OCI-LY1 (cell line): ENCODE results near the gene CAMK2A.

Source experiments
- EZH2 ChIP-seq: fragments of 200-600 bp; sonication (generic), shearing (Covaris generic); IDR thresholded peaks from 2 replicates; pipeline ENCODE4 v1.8.0; 2017; ENCODE audit warnings: borderline replicate concordance, mixed run types, mild to moderate bottlenecking, antibody characterized with exemption, low read length, moderate library complexity, mixed read lengths
- TF ChIP-seq, protein P1 (sequence below): fragments of 200-600 bp; sonication (generic), shearing (Covaris generic); IDR thresholded peaks from 2 replicates; pipeline ENCODE4 v1.5.1; 2017; ENCODE audit warnings: mild to moderate bottlenecking, antibody characterized with exemption, low read length, moderate library complexity, mixed read lengths

DNA sequence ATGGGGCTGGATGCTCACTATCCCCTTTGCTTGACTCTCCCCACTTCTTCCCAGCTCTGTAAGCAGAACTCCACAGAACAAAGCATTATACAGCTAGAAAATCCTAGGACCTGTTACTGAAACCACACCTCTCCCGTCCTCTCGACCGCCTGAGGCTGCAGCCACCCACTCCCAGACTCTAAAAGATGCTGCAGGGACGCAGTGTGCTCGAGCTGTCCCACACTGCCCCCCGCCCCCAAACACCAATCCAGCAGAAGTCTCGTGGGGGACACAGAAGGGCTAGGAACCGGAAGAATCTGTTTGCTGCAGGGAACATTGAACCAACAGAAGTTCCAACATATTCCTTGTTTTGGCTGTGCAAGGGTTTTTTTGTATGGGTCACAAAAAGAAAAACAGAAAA, 7.6 kb downstream of the CAMK2A start:
- no peak for TF ChIP-seq EZH2
- TF ChIP-seq, protein P1, sequence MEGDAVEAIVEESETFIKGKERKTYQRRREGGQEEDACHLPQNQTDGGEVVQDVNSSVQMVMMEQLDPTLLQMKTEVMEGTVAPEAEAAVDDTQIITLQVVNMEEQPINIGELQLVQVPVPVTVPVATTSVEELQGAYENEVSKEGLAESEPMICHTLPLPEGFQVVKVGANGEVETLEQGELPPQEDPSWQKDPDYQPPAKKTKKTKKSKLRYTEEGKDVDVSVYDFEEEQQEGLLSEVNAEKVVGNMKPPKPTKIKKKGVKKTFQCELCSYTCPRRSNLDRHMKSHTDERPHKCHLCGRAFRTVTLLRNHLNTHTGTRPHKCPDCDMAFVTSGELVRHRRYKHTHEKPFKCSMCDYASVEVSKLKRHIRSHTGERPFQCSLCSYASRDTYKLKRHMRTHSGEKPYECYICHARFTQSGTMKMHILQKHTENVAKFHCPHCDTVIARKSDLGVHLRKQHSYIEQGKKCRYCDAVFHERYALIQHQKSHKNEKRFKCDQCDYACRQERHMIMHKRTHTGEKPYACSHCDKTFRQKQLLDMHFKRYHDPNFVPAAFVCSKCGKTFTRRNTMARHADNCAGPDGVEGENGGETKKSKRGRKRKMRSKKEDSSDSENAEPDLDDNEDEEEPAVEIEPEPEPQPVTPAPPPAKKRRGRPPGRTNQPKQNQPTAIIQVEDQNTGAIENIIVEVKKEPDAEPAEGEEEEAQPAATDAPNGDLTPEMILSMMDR = no peak
